ENCODE measurements around the gene PRKN. TPM values are rescaled to one million over a fixed set of nuclear protein-coding genes. Genes with fewer than 3 reads are reported as not detected.

Gene PRKN
- total and polyA plus RNA-seq, 2 experiments from 2014 or later: 0.10 to 0.84 TPM

DNA sequence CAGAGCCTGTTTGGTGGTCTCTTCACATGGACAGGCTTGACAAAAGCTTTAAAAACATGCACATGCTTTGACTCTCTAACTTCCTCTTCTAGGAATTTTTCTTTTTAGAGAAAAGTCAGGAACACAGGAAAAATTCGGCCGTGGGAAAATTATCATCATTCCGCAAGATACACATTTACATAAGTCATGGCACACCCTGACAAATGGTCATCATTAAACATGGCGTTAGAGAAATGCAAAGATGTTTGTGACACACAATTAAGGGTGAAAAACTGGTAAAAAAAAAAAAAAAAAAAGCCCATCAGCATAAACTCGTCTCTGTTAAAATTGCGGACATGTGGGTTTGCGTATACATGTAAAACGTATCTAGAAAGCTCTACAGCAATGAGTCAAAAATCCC is 1319.5 kb downstream of the PRKN start (continued):
- TF ChIP-seq, protein P1, sequence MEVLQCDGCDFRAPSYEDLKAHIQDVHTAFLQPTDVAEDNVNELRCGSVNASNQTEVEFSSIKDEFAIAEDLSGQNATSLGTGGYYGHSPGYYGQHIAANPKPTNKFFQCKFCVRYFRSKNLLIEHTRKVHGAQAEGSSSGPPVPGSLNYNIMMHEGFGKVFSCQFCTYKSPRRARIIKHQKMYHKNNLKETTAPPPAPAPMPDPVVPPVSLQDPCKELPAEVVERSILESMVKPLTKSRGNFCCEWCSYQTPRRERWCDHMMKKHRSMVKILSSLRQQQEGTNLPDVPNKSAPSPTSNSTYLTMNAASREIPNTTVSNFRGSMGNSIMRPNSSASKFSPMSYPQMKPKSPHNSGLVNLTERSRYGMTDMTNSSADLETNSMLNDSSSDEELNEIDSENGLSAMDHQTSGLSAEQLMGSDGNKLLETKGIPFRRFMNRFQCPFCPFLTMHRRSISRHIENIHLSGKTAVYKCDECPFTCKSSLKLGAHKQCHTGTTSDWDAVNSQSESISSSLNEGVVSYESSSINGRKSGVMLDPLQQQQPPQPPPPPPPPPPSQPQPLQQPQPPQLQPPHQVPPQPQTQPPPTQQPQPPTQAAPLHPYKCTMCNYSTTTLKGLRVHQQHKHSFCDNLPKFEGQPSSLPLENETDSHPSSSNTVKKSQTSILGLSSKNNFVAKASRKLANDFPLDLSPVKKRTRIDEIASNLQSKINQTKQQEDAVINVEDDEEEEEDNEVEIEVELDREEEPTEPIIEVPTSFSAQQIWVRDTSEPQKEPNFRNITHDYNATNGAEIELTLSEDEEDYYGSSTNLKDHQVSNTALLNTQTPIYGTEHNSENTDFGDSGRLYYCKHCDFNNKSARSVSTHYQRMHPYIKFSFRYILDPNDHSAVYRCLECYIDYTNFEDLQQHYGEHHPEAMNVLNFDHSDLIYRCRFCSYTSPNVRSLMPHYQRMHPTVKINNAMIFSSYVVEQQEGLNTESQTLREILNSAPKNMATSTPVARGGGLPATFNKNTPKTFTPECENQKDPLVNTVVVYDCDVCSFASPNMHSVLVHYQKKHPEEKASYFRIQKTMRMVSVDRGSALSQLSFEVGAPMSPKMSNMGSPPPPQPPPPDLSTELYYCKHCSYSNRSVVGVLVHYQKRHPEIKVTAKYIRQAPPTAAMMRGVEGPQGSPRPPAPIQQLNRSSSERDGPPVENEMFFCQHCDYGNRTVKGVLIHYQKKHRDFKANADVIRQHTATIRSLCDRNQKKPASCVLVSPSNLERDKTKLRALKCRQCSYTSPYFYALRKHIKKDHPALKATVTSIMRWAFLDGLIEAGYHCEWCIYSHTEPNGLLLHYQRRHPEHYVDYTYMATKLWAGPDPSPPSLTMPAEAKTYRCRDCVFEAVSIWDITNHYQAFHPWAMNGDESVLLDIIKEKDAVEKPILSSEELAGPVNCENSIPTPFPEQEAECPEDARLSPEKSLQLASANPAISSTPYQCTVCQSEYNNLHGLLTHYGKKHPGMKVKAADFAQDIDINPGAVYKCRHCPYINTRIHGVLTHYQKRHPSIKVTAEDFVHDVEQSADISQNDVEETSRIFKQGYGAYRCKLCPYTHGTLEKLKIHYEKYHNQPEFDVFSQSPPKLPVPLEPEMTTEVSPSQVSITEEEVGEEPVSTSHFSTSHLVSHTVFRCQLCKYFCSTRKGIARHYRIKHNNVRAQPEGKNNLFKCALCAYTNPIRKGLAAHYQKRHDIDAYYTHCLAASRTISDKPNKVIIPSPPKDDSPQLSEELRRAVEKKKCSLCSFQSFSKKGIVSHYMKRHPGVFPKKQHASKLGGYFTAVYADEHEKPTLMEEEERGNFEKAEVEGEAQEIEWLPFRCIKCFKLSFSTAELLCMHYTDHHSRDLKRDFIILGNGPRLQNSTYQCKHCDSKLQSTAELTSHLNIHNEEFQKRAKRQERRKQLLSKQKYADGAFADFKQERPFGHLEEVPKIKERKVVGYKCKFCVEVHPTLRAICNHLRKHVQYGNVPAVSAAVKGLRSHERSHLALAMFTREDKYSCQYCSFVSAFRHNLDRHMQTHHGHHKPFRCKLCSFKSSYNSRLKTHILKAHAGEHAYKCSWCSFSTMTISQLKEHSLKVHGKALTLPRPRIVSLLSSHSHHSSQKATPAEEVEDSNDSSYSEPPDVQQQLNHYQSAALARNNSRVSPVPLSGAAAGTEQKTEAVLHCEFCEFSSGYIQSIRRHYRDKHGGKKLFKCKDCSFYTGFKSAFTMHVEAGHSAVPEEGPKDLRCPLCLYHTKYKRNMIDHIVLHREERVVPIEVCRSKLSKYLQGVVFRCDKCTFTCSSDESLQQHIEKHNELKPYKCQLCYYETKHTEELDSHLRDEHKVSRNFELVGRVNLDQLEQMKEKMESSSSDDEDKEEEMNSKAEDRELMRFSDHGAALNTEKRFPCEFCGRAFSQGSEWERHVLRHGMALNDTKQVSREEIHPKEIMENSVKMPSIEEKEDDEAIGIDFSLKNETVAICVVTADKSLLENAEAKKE (CRISPR knock-in tag; IDR thresholded peaks at IDR 0.05): no peak
- TF ChIP-seq, protein P2, sequence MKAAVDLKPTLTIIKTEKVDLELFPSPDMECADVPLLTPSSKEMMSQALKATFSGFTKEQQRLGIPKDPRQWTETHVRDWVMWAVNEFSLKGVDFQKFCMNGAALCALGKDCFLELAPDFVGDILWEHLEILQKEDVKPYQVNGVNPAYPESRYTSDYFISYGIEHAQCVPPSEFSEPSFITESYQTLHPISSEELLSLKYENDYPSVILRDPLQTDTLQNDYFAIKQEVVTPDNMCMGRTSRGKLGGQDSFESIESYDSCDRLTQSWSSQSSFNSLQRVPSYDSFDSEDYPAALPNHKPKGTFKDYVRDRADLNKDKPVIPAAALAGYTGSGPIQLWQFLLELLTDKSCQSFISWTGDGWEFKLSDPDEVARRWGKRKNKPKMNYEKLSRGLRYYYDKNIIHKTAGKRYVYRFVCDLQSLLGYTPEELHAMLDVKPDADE (IDR thresholded peaks at IDR 0.05): no peak

DNA sequence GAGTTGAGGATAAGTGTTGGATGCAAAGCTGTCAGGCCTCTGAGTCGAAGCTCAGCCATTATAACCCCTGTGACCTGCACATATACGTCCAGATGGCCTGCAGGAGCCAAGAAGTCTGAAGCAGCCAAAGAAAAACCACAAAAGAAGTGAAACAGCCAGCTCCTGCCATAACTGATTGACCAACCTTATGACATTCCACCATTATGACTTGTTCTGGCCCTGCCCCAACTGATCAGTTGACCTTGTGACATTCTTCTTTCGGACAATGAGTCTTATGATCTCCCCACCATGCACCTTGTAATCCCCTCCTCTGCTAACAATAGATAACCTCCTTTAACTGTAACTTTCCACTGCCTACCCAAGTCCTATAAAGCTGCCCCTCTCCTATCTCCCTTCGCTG is 1320.0 kb downstream of the PRKN start:
- Mint-ChIP-seq H3K4me3 (no peak overlapping the region), H3K9me3 (peaks cover 12% of the 10 kb centered on the region), H3K27ac (no peak overlapping the region), H3K36me3 (ENCODE audit: low read depth) (no peaks in the 10 kb centered on the region), H3K4me1 (peaks cover 2% of the 10 kb centered on the region; the same call in 1 of the 3 replicates), H3K27me3 (ENCODE audit: insufficient read depth, low read depth, poor library complexity) (peaks cover 2% of the 10 kb centered on the region)
- H3K79me2 ChIP-seq (replicated peaks; ENCODE audit: insufficient read depth): no peaks in the 10 kb centered on the region
- H3K27ac ChIP-seq (ENCODE audit: low read depth): no peak overlapping the region
- H3K4me1 ChIP-seq (ENCODE audit: insufficient read depth): no peaks in the 10 kb centered on the region; the same call in 1 of the 2 replicates
- no peaks in the 10 kb centered on the region for H4K20me1 ChIP-seq (replicated peaks; ENCODE audit: insufficient read depth)
- no peak overlapping the region for H2AFZ ChIP-seq
- H3K36me3 ChIP-seq (ENCODE audit: insufficient read depth): no peaks in the 10 kb centered on the region
- no peak for ATAC-seq
- no peak for DNase-seq (ENCODE audit: low spot score)
- no peaks in the 10 kb centered on the region for H3K27me3 ChIP-seq (ENCODE audit: insufficient read depth)
- no peaks in the 10 kb centered on the region for H3F3A ChIP-seq (replicated peaks; ENCODE audit: low read depth)
- no peaks in the 10 kb centered on the region for H3K9me2 ChIP-seq (ENCODE audit: insufficient read depth)
- no peak overlapping the region for H3K4me3 ChIP-seq
- no peak overlapping the region for H3K4me2 ChIP-seq
- TF ChIP-seq ZNF331 (CRISPR knock-in tag; IDR thresholded peaks at IDR 0.05; ENCODE audit: low read depth) (no peak), ZNF114 (CRISPR knock-in tag; IDR thresholded peaks at IDR 0.05) (no peak), CREB1 (CRISPR knock-in tag; IDR thresholded peaks at IDR 0.05; ENCODE audit: low read depth) (no peak), JUNB (IDR thresholded peaks at IDR 0.05; ENCODE audit: unreplicated experiment) (no peak), POLR2AphosphoS5 (IDR thresholded peaks at IDR 0.05; ENCODE audit: low read depth) (no peak), NANOG (IDR thresholded peaks at IDR 0.05; ENCODE audit: borderline replicate concordance) (no peak)
- TF ChIP-seq, protein P3, sequence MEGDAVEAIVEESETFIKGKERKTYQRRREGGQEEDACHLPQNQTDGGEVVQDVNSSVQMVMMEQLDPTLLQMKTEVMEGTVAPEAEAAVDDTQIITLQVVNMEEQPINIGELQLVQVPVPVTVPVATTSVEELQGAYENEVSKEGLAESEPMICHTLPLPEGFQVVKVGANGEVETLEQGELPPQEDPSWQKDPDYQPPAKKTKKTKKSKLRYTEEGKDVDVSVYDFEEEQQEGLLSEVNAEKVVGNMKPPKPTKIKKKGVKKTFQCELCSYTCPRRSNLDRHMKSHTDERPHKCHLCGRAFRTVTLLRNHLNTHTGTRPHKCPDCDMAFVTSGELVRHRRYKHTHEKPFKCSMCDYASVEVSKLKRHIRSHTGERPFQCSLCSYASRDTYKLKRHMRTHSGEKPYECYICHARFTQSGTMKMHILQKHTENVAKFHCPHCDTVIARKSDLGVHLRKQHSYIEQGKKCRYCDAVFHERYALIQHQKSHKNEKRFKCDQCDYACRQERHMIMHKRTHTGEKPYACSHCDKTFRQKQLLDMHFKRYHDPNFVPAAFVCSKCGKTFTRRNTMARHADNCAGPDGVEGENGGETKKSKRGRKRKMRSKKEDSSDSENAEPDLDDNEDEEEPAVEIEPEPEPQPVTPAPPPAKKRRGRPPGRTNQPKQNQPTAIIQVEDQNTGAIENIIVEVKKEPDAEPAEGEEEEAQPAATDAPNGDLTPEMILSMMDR (conservative IDR thresholded peaks at IDR 0.05; ENCODE audit: low read depth in 2 of 2): no peak
- TF ChIP-seq, protein P2 (IDR thresholded peaks at IDR 0.05): no peak
- TF ChIP-seq, protein P4, sequence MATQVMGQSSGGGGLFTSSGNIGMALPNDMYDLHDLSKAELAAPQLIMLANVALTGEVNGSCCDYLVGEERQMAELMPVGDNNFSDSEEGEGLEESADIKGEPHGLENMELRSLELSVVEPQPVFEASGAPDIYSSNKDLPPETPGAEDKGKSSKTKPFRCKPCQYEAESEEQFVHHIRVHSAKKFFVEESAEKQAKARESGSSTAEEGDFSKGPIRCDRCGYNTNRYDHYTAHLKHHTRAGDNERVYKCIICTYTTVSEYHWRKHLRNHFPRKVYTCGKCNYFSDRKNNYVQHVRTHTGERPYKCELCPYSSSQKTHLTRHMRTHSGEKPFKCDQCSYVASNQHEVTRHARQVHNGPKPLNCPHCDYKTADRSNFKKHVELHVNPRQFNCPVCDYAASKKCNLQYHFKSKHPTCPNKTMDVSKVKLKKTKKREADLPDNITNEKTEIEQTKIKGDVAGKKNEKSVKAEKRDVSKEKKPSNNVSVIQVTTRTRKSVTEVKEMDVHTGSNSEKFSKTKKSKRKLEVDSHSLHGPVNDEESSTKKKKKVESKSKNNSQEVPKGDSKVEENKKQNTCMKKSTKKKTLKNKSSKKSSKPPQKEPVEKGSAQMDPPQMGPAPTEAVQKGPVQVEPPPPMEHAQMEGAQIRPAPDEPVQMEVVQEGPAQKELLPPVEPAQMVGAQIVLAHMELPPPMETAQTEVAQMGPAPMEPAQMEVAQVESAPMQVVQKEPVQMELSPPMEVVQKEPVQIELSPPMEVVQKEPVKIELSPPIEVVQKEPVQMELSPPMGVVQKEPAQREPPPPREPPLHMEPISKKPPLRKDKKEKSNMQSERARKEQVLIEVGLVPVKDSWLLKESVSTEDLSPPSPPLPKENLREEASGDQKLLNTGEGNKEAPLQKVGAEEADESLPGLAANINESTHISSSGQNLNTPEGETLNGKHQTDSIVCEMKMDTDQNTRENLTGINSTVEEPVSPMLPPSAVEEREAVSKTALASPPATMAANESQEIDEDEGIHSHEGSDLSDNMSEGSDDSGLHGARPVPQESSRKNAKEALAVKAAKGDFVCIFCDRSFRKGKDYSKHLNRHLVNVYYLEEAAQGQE (IDR thresholded peaks at IDR 0.05; ENCODE audit: unreplicated experiment): no peak

Measured in GM23338 (cell line).